K562 (cell line): Measurements from ENCODE around the gene DHCR24. TPM values are rescaled to one million over a fixed set of nuclear protein-coding genes. Genes with fewer than 3 reads are reported as not detected.
"Not testable (repeated sequence)": the region's sequence is repeated elsewhere in the genome, so short reads cannot be mapped to it uniquely, and the experiment has no call there.

ENCODE experiments used
- ATAC-seq: fragments of 200-7000 bp; cut with Tn5 transposase; 3 replicates; pipeline ENCODE4 v1.9.1; 2020; ENCODE audit warnings: moderate library complexity
- BruUV-seq: library from RNA; stranded (reverse); fragments of 400-500 nt; replicated peaks from 2 replicates; lab custom pipeline; 2021; lab: Mats Ljungman, UMichigan
- CTCF ChIA-PET: fragments of 300-600 bp; formaldehyde crosslinking; extraction: SDS; loops from one replicate; lab custom pipeline; 2021; ENCODE audit warnings: low intra/inter-chr PET ratio; lab: Yijun Ruan, JAX
- POLR2A ChIA-PET: fragments of 300-600, 350-650 bp; sonication (Branson Sonifier 250); formaldehyde crosslinking; extraction: SDS; loops from one replicate; lab custom pipeline; 2021; ENCODE audit warnings: antibody characterized with exemption, inconsistent platforms; lab: Yijun Ruan, JAX
- DNase-seq, 4 experiments: peaks; one replicate each; pipeline versions ENCODE4 v3.0.0 to v3.0.0-alpha.2; 2011 to 2018; ENCODE audit warnings: low spot score in 3 of 4, mixed read lengths in 3 of 4; ENCODE audit errors: extremely low read depth in 1 of 4
- FAIRE-seq: peaks from 2 replicates; lab custom pipeline; 2011; peaks lifted over from hg19 to GRCh38; lab: Jason Lieb, UNC
- H2AFZ ChIP-seq: 2 replicates; pipeline ENCODE4 v1.6.0; 2011; ENCODE audit warnings: low read depth, low read length, control low read depth, inconsistent platforms
- H3K27ac ChIP-seq: fragments of 200-600 bp; 3 replicates; pipeline ENCODE4 v1.8.0; 2011; ENCODE audit warnings: low read depth, mild to moderate bottlenecking, control low read depth, inconsistent platforms, low read length, moderate library complexity, mixed read lengths; ENCODE audit errors: extremely low read depth
- H3K27me3 ChIP-seq, 2 experiments: fragments of 300-600 bp in 1 of 2; 2 replicates in 1 of 2; 3 replicates in 1 of 2; pipeline versions ENCODE4 v1.6.0 to v1.8.0; 2011; ENCODE audit warnings: inconsistent platforms in 2 of 2, low read length in 2 of 2, mild to moderate bottlenecking in 1 of 2, mixed read lengths in 1 of 2, moderate library complexity in 1 of 2; ENCODE audit not compliant: control insufficient read depth in 2 of 2, insufficient read depth in 2 of 2
- H3K36me3 ChIP-seq: fragments of 300-600 bp; 3 replicates; pipeline ENCODE4 v1.8.0; 2011; ENCODE audit warnings: mild to moderate bottlenecking, low read length, inconsistent platforms; ENCODE audit not compliant: control insufficient read depth, insufficient read depth
- H3K4me1 ChIP-seq, 2 experiments: fragments of 200-600 bp in 1 of 2; replicated peaks in 1 of 2; 2 replicates in 1 of 2; 3 replicates in 1 of 2; pipeline versions ENCODE4 v1.5.1 to v1.8.0; 2011; ENCODE audit warnings: inconsistent platforms in 2 of 2, low read length in 2 of 2, mild to moderate bottlenecking in 1 of 2, mixed read lengths in 1 of 2, moderate library complexity in 1 of 2; ENCODE audit not compliant: control insufficient read depth in 2 of 2, insufficient read depth in 2 of 2
- H3K4me2 ChIP-seq: 2 replicates; pipeline ENCODE4 v1.6.1; 2011; ENCODE audit warnings: low read length, control low read depth, inconsistent platforms, mixed read lengths; ENCODE audit not compliant: insufficient read depth
- H3K4me3 ChIP-seq: fragments of 200-600 bp; sonication (generic), shearing (Covaris generic); 2 replicates; pipeline ENCODE4 v1.5.1; 2016; ENCODE audit warnings: control low read depth, inconsistent platforms
- H3K79me2 ChIP-seq: fragments of 200-600 bp; 3 replicates; pipeline ENCODE4 v1.8.0; 2011; ENCODE audit warnings: low read length, inconsistent platforms; ENCODE audit not compliant: control insufficient read depth, insufficient read depth
- H3K9ac ChIP-seq, 2 experiments: 2 replicates each; pipeline versions ENCODE4 v1.6.0 to v1.6.1; 2011; ENCODE audit warnings: low read depth in 2 of 2, low read length in 2 of 2, control low read depth in 1 of 2, inconsistent platforms in 1 of 2, mild to moderate bottlenecking in 1 of 2, mixed read lengths in 1 of 2; ENCODE audit not compliant: insufficient read depth in 1 of 2
- H3K9me1 ChIP-seq: one replicate; pipeline ENCODE4 v1.6.0; 2011; ENCODE audit warnings: inconsistent platforms, mild to moderate bottlenecking, low read length, moderate library complexity; ENCODE audit not compliant: control insufficient read depth, insufficient read depth
- H3K9me3 ChIP-seq: replicated peaks from 2 replicates; pipeline ENCODE4 v1.5.1; 2011; ENCODE audit warnings: low read depth, low read length, inconsistent platforms; ENCODE audit not compliant: control insufficient read depth, insufficient read depth
- H4K20me1 ChIP-seq: replicated peaks from 2 replicates; pipeline ENCODE4 v1.6.1; 2011; ENCODE audit warnings: low read length, inconsistent platforms, mixed read lengths; ENCODE audit not compliant: control insufficient read depth, insufficient read depth
- HSF4 ChIP-seq: fragments of 250-450 bp; sonication (Bioruptor Pico); IDR thresholded peaks from 2 replicates; pipeline ENCODE4 v2.1.2; 2022; ENCODE audit warnings: mild to moderate bottlenecking, moderate library complexity, borderline replicate concordance
- MYNN ChIP-seq, 2 experiments: sonication (generic); formaldehyde crosslinking in 1 of 2; IDR thresholded peaks; 2 replicates each; pipeline versions ENCODE4 v1.5.0 to v1.6.1; 2016 to 2020; ENCODE audit warnings: antibody characterized with exemption in 1 of 2, missing genetic modification reagents in 1 of 2
- RBM34 ChIP-seq: fragments of 200-400 bp; formaldehyde crosslinking; IDR thresholded peaks from 2 replicates; pipeline ENCODE4 v1.6.1; 2018; ENCODE audit warnings: low read length, borderline replicate concordance; ENCODE audit not compliant: insufficient read depth
- SAFB2 ChIP-seq: fragments of 200-400 bp; formaldehyde crosslinking; IDR thresholded peaks from 2 replicates; pipeline ENCODE4 v1.6.1; 2018; ENCODE audit warnings: borderline replicate concordance, low read length, low read depth, moderate library complexity; ENCODE audit not compliant: severe bottlenecking
- SETDB1 ChIP-seq: IDR thresholded peaks from one replicate; pipeline ENCODE4 v1.6.1; 2012; ENCODE audit warnings: low read length, control low read depth, inconsistent platforms
- ZNF23 ChIP-seq: fragments of 250-450 bp; sonication (Bioruptor Pico); IDR thresholded peaks from 2 replicates; pipeline ENCODE4 v1.4.0; 2020; ENCODE audit warnings: mild to moderate bottlenecking
- ZNF592 ChIP-seq: fragments of 450-650 bp; IDR thresholded peaks from 2 replicates; pipeline ENCODE4 v1.6.1; 2017; ENCODE audit warnings: antibody characterized with exemption, mild to moderate bottlenecking
- WGBS: fragments of 100-300 bp; shearing (Covaris generic); methylation state at CpG from one replicate; pipeline ENCODE4 v1.1.6; 2016; ENCODE audit warnings: low coverage, mixed read lengths; ENCODE audit not compliant: insufficient coverage; ENCODE audit errors: missing lambda C conversion rate; 5-methylcytosine and 5-hydroxymethylcytosine counted together
- in situ Hi-C: fragments of 300-500 bp; cut with MboI; formaldehyde crosslinking; loops from 4 replicates; pipeline ENCODE4 v1.15.0; 2018; ENCODE audit warnings: inconsistent platforms, mixed read lengths
- intact Hi-C: fragments of 100-400 bp; cut with micrococcal nuclease; formaldehyde crosslinking; loops from 2 replicates; pipeline ENCODE4 v1.14.2; 2022
- polyA plus RNA-seq, 8 experiments: library from polyadenylated mRNA; depleted of rRNA in 4 of 8; stranded (reverse) in 5 of 8; unstranded in 3 of 8; fragments of >200 nt; fragmentation: Nextera tagmentation in 2 of 8; fragmentation: Illumina TruSeq in 1 of 8; extraction: Ambion mirVana in 2 of 8; extraction: Trizol in 1 of 8; gene quantifications; 2 replicates each; pipeline versions ENCODE4 v1.2.1 to v1.2.3, GENCODE V29; 2011 to 2014; ENCODE audit warnings: inconsistent platforms in 1 of 8, missing spikeins in 1 of 8
- total RNA-seq, 7 experiments: library from RNA; depleted of rRNA in 6 of 7; stranded (reverse); fragments of >200 nt in 6 of 7; fragmentation: Illumina TruSeq in 2 of 7; extraction: Trizol in 2 of 7; gene quantifications; 2 replicates each; pipeline versions ENCODE4 v1.2.1 to v1.2.3, GENCODE V29; 2011 to 2021; ENCODE audit warnings: low replicate concordance in 1 of 7
- TF ChIP-seq, protein P1 (sequence below): fragments of 450-650 bp; IDR thresholded peaks from 2 replicates; pipeline ENCODE4 v1.6.1; 2016; ENCODE audit warnings: low read depth, mild to moderate bottlenecking, moderate library complexity

DHCR24 gene
- total and polyA plus RNA-seq, 9 of the 15 experiments (the other 6 are each of a cell fraction or from before 2014, with no cell fraction given), result 23.4 to 161 (median 79.9) TPM

DNA sequence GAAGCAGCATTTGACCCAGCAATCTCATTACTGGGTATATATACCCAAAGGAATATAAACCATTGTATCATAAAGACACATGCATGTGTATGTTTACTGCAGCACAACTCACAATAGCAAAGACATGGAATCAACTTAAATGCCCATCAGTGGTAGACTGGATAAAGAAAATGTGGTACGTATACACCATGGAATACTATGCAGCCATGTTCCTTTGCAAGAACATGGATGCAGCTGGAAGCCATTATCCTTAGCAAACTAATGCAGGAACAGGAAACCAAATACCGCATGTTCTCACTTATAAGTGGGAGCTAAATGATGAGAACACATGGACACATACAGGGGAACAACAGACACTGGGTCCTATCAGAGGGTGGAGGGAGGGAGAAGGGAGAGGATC is 5.4 kb downstream of the DHCR24 start:
- in situ Hi-C loops, H3K9ac ChIP-seq, H3K4me3 ChIP-seq, H2AFZ ChIP-seq, intact Hi-C loops, BruUV-seq, H3K9me3 ChIP-seq, CTCF ChIA-PET, ATAC-seq, DNase-seq, FAIRE-seq, H3K9me1 ChIP-seq, H3K4me2 ChIP-seq, H3K27me3 ChIP-seq, H3K27ac ChIP-seq: not testable (repeated sequence)
- Histone ChIP-seq H3K36me3 (peaks cover 86% of the 10 kb centered on the region), H3K79me2 (peaks cover 93% of the 10 kb centered on the region), H4K20me1 (peaks cover 28% of the 10 kb centered on the region), H3K4me1 (peaks cover 21 to 29% of the 10 kb centered on the region in 2 experiments; a peak in 4 of 5 replicates)
- POLR2A ChIA-PET, result interaction anchor here (1.2 kb wide), 1 partner anchor 20 kb away, joined by 3 read pairs; no protein-coding TSS in a partner anchor
- WGBS, result 88% methylated on average over 2 of the region's 2 CpGs

DNA sequence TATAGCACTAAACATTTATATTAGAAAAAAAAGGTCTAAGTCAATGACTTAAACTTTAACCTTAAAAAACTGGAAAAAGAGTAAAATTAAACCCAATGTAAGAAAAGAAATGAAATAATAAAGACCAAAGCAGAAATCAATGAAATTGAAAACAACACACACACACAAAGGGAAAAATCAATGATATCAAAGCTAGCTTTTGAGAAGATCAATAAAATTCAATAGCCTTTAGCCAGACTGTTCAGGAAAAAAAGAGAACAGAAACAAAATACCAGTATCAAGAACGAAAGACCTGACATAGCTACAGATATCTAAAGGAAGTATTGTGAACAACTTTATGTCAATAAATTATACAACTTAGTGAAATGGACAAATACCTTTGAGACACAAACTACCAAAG is 7.1 kb downstream of the DHCR24 start:
- H3K4me2 ChIP-seq, result no peak overlapping the region
- H3K4me1 ChIP-seq, result peaks cover 9 to 16% of the 10 kb centered on the region in 2 experiments; a peak in 4 of 5 replicates
- intact Hi-C loops (no loop called here), in situ Hi-C loops (no loop called here)
- no peaks in the 10 kb centered on the region for H3K27me3 ChIP-seq
- no peaks in the 10 kb centered on the region for H3K9me3 ChIP-seq
- no peak for FAIRE-seq
- H3K27ac ChIP-seq, result no peak overlapping the region
- H4K20me1 ChIP-seq, result peaks cover 14% of the 10 kb centered on the region
- H3K4me3 ChIP-seq, result no peak overlapping the region
- H3K9me1 ChIP-seq, result no peaks in the 10 kb centered on the region
- H3K9ac ChIP-seq, result no peak overlapping the region
- BruUV-seq, result no TSS peak
- WGBS, result 89% methylated on average over 1 of the region's 1 CpG
- CTCF ChIA-PET, result no interaction called here
- ATAC-seq, result no peak
- H2AFZ ChIP-seq, result no peak overlapping the region
- TF ChIP-seq ZNF23 (no peak), SAFB2 (no peak), MYNN (IDR thresholded peaks at IDR 0.05) (no peak), MYNN (CRISPR knock-in tag; IDR thresholded peaks at IDR 0.05) (no peak), SETDB1 (no peak), ZNF592 (no peak), RBM34 (no peak), HSF4 (CRISPR knock-in tag) (no peak)
- TF ChIP-seq, protein P1, sequence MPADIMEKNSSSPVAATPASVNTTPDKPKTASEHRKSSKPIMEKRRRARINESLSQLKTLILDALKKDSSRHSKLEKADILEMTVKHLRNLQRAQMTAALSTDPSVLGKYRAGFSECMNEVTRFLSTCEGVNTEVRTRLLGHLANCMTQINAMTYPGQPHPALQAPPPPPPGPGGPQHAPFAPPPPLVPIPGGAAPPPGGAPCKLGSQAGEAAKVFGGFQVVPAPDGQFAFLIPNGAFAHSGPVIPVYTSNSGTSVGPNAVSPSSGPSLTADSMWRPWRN, result no peak
- TF ChIP-seq, all 486 proteins: peak for 0
- POLR2A ChIA-PET, result interaction anchor here (1.0 kb wide), 1 partner anchor 9 kb away, joined by 4 read pairs; no protein-coding TSS in a partner anchor
- H3K79me2 ChIP-seq, result peaks cover 77% of the 10 kb centered on the region
- no peak for DNase-seq
- peaks cover 90% of the 10 kb centered on the region for H3K36me3 ChIP-seq
